HG02759 (cell line): Measurements from ENCODE around the gene ORAI1.
"Not testable (repeated sequence)": the region's sequence is repeated elsewhere in the genome, so short reads cannot be mapped to it uniquely, and the experiment has no call there.

Source experiments
- ATAC-seq: cut with Tn5 transposase; IDR thresholded peaks from one replicate; pipeline ENCODE4 v1.9.1; 2021; ENCODE audit warnings: mild to moderate bottlenecking, moderate library complexity; ENCODE audit not compliant: unreplicated experiment

ORAI1 gene

GRCh38 chr12:121648458-121649028 lies 22.2 kb downstream of the ORAI1 start:
- ATAC-seq: no peak

- no peak for ATAC-seq
Observed at GRCh38 chr12:121649322-121649721, 23.0 kb downstream of the ORAI1 start.

DNA sequence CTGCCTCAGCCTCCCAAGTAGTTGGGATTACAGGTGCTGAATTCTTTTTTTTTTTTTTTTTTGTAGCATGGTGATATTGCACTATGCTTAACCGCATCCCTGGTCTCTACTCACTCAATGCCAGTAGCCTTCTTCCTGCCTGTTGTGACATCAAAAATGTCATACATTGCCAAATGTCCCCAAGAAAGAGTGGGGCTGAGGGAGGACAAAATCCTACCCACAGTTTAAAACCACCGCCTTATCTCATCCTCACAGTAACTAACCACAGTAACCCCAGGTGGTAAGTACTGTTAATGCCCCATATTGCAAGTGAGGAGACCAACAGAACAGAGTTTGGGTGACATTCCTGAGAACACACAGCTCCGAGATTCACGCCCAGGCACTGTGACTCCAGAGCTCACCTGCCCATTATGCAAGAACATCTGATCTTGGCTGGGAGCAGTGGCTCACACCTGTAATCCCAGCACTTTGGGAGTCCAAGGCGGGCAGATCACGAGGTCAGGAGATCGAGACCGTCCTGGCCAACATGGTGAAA lies 23.6 kb downstream of the ORAI1 start:
- no peak for ATAC-seq

- no peak for ATAC-seq
Observed at GRCh38 chr12:121651320-121651719, 25.0 kb downstream of the ORAI1 start.

DNA sequence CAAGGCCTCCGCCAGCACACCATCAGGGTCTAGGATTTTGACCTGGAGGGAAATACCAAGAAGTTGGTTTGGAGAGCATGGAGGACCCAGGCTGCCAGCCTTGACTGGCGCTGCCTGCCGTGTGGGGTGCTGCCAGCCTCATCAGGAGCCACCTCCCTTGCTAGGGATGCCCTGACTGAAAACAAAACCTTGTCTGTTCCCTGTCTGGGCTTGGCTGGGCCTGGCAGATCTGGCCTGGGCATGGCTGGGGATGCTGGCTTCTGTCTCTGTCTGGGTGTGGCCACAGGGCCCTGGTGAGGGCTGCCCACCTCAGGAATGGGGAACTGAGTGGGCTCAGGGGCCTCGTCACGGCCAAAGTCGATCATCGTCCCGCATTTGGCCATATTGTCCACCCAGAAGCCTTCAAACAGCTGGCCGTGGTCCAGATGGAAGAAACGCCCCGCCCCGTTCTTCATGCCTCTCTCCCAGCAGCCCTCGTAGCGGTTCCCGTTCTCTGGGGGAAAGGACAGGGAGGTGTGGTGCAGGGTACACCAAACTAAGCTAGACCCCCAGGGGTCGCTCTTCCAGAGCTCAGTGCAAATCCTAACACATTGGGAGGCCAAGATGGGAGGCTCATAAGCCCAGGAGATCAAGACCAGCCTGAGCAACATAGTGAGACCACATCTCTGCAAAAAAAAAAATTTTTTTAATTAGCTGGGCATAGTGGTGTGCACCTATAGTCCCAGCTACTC lies 26.6 kb downstream of the ORAI1 start:
- no peak for ATAC-seq

DNA sequence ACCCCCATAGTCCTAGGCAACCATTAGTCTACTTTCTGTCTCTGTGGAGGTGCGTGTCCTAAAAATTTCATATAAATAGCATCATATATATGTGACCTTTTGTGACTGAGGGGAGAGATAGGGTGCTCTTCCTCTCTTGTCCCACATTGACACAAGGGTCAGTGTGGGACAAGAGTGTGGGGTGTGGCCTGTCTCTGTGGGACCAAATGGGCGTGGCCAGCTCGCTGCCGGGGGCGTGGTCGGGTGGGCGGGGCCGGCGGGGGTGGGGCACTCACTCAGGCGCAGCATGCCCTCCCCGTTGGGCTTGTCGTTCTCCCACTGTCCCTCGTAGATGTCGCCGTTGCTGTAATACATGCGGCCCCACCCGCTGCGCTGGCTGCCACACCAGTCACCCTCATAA lies 27.7 kb downstream of the ORAI1 start:
- ATAC-seq: no peak

GRCh38 chr12:121656122-121656521 lies 29.8 kb downstream of the ORAI1 start:
- no peak for ATAC-seq

DNA sequence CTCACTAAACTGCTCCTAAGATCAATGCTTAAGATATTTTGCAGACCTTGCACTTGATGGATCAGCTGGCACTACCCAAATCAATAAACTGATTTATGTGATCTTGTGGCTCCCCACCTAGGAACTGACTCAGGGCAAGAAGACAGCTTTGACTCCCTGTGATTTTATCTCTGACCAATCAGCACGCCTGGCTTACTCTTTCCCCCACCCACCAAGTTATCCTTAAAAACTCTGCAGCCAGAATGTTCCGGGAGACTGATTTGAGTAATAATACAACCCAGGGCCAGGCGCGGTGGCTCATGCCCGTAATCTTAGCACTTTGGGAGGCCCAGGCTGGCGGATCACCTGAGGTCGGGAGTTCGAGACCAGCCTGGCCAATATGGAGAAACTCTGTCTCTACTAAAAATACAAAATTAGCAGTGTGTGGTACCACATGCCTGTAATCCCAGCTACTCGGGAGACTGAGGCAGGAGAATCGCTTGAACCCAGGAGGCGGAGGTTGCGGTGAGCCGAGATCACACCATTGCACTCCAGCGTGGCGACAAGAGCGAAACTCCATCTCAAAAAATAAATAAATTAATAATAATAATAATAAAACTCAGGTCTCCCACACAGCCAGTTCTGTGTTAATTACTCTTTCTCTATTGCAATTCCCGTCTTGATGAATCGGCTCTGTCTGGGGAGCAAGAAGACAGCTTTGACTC lies 31.1 kb downstream of the ORAI1 start:
- ATAC-seq: no peak

GRCh38 chr12:121661353-121662105 lies 35.2 kb downstream of the ORAI1 start:
- not testable (repeated sequence) for ATAC-seq

DNA sequence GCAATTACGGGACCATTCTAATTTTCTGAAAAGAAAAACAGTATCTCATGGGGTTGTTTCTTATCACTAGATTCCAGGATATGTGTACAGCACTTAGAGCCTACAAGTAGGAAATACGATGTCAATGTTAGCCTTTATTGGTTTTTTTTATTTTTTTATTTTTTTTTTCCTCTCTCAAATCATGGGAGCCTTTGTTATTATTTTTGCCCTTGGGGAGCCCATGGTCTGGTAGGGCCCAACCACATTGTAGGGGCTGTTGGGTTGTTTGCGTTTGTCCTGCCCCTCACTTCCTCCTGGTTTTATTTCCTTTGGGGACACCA lies 37.2 kb downstream of the ORAI1 start:
- no peak for ATAC-seq

DNA sequence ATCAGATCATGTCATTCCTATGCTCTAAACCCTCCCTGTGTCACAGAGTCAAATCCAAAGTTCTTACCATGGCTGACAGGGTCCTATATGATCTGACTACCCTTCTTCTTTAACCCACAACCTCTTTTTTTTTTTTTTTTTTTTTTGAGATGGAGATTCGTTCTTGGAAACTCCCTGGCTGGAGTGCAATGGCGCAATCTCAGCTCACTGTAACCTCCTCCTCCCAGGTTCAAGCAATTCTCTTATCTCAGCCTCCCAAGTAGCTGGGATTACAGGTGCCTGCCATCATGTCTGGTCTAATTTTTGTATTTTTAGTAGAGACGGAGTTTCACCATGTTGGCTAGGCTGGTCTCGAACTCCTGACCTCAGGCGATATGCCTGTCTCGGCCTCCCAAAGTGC lies 40.5 kb downstream of the ORAI1 start:
- not testable (repeated sequence) for ATAC-seq

DNA sequence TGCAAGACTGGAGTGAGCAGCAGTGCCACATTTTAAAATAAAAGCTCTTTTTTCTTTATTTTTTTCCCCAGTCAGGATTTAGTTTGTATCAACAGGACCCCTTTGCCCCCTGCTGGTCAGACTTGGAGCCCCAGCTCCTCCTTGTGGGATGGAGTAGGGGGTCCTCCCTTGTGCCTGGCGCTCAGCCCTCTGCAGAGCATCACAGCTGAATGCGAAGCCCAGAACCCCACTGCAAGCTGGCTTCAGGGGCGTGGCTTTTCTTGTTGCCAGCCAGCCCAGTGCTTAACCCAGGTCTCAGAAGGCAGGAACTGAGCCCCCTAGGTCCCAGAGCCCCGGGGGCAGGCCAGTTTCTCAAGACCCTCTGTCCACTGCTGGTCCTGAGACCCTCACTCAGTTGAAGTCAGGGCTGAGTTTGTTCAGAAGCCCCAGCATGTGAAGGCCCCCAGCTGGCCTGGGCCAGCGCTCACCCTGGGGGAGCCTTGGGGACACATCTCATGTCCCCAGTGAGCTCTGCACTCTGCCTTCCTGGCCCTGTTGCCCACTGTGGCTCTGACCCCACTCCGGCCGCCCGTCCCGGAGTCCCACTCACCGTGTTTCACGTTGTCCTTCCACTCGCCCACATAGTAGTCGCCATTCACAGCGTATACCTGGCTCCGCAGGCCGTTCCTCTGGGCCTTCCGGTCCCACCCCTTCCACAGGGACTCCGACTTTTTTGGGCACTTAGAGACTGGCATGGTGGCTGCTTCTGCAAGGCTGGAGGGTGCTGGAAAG lies 42.6 kb downstream of the ORAI1 start:
- ATAC-seq: no peak

DNA sequence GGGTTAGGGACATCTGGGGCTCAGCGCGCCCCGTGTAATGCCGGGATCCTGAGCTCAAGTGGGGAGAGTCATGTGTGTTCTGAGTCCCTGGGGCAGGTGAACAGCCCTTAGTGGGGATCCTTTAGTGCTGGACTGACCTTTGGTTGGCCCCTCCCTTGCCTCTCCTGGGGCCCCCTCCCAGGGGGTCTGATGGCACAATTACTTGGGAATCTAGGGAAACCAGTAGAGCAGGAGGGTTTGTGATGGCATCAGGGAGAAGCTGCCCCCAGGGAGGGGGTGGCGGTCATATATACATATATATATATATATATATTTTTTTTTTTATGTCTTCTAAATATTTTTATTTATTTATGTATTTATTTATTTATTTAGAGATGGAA lies 43.2 kb downstream of the ORAI1 start, which contains the start of gene MORN3:
Gene MORN3 (minus strand): TSS at position 134 of the 380 bp plus-strand sequence. CDS start 171 bp downstream, outside the sequence.
- no peak for ATAC-seq

GRCh38 chr12:121673013-121673511 lies 46.7 kb downstream of the ORAI1 start:
- ATAC-seq: no peak

DNA sequence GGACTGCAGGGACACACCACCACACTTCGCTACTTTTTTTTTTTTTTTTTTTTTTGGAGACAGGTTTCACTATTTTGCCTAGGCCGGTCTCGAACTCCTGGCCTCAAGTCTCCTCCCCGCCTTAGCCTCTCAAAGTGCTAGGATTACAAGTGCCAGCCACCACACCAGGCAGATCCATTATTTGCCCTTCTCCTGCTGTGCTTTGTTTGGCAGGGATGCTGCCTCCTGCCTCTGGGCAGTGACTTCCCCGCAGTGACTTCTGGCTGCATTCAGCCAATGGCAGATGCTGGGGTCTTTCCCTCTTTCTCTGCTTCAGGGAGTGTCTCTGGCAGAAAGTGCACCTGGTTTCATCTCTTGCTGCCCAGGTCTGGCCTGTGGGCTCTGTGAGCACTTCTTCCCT lies 49.9 kb downstream of the ORAI1 start:
- ATAC-seq: no peak

- ATAC-seq: no peak
Observed at GRCh38 chr12:121678305-121678704, 52.0 kb downstream of the ORAI1 start.

GRCh38 chr12:121678716-121679300 lies 52.5 kb downstream of the ORAI1 start:
- ATAC-seq: no peak

DNA sequence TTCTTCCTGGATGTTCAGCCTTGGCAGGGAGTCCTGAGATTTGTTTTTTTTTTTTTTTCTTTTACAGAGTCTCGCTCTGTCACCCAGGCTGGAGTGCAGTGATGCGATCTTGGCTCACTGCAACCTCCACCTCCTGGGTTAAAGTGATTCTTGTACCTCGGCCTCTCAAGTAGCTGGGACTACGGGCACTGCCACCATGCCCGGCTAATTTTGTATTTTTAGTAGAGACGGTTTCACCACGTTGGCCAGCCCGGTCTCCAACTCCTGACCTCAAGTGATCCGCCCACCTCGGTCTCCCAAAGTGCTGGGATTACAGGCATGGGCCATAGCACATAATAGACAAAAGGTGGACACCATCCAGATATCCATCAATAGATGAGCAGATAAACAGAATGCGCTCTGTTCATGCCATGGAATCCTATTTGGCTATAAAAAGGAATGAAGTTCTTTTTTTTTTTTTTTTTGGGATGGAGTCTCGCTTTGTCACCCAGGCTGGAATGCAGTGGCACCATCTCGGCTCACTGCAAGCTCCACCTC lies 53.4 kb downstream of the ORAI1 start:
- not testable (repeated sequence) for ATAC-seq

DNA sequence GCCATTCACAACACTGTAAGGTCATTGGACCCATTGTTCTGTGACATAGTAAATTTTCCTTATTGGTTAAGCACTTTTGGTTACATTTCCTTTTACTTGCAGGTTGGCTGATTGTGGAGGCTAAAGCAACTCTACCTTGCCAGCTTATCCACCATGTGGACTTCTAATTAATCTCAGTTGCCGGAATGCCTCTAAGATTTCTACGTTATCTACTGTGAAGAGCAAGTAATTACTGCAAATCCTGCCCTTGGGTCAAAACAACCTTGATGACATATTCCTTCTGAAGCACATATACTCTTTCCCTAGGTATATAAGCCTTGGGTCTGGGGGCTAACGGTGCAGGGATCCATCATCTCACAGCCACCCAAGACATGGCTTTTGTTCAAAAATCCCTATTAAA lies 62.6 kb downstream of the ORAI1 start:
- no peak for ATAC-seq

GRCh38 chr12:121689430-121689829 lies 63.1 kb downstream of the ORAI1 start:
- no peak for ATAC-seq
